GM18498 (cell line): ENCODE data around the gene SETD1B.
"Not testable (repeated sequence)": the region's sequence is repeated elsewhere in the genome, so short reads cannot be mapped to it uniquely, and the experiment has no call there.

Experiments
- ATAC-seq: cut with Tn5 transposase; IDR thresholded peaks from one replicate; pipeline ENCODE4 v1.9.1; 2021; ENCODE audit warnings: mild to moderate bottlenecking, moderate library complexity; ENCODE audit not compliant: unreplicated experiment

Gene SETD1B

DNA sequence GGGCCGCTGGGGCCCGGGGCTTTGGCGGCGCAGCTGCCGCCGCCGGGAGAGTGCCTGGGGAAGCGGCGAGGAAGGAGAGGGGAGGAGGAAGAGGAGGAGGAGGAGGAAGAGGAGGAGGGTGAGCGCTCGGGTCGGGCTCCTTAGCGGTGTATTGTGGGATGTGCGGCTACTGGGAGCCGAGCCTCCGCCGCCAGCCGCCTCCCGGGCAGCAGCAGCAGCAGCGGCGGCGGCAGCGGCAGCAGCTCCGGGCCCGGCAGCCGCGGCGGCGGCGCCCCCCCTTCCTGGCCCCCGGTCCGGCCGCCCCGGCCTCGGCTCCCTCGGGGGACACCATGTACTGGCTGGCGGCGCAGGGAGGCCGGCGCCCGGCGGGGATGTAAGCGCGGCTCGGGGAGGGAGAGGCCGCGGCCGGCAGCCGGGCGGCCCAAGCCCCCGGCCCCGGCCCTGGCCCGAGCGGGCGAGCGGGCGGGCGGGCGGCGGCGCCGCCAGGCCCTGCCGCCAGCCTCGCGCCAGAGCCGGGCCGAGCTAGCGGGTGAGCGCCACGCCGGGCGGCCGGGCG, at the start of gene SETD1B:
TSS of gene SETD1B (plus strand) at position 149 of the 556 bp plus-strand sequence. CDS start 729 bp downstream, outside the sequence.
- ATAC-seq = no peak

DNA sequence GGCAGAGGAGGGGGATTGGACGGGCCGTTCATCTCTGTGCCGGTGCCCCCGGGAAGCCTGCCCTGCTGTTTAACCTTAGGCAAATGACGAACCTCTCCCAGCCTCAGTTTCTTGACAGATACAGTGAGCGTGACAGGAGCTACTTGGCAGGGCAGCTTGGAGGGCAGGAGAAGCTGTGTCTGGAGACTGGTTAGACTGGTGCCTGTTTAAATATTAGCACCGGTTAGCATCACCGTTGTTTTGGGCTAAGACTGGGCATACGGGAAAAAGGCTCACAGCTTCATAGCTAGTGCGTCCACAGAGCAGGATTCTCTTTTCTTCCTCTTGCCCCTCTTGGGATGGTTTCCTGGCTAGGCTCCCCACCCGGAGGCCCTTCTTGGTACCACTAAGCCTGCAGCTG, 49.0 kb upstream of the SETD1B start:
- ATAC-seq = no peak

DNA sequence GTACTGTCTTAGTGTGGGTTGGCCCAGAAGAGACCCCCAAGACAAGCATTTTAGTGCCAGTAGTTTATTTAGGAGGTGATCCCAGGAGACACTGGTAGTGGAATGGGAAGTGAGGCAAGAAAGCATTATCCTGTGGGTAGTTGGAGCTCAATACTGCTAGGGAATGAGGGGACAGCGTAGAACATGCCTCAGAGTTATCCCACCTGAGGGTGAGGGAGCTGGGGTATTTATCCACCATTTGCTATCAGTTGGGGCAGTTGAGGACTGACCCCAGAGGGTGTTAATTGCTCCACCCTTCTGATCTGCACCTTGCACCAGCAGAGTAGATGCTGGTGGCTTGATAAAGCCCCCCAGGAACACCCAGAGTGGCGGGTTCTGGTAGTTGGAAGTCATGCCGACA, 48.2 kb upstream of the SETD1B start:
- ATAC-seq = no peak

DNA sequence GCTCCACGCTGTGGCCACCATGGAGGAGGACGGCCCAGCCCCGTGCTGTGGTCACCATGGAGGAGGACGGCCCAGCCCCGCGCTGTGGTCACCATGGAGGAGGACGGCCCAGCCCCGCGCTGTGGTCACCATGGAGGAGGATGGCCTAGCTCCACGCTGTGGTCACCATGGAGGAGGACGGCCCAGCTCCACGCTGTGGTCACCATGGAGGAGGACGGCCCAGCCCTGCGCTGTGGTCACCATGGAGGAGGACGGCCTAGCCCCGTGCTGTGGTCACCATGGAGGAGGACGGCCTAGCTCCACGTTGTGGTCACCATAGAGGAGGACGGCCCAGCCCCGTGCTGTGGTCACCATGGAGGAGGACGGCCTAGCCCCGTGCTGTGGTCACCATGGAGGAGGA, 45.3 kb upstream of the SETD1B start:
- not testable (repeated sequence) for ATAC-seq

DNA sequence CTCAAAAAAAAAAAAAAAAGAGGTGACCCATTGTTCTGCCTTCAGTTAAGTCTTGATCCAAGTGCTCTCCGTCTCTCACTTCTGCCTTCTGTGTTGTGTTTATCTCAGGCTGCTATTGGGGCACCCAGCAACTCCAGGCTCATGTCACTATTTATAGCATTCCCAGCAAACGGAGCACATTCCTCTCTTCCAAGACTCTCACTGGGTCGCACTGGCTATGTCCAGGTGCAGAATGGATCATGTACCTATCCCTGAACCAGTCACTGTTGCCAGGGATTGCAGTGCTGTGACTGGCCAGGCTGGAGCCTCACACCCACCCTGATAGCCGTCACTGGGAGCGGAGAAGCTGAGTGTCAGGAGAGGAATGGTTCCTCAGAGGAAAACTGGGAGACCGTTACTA, 41.5 kb upstream of the SETD1B start:
- no peak for ATAC-seq

DNA sequence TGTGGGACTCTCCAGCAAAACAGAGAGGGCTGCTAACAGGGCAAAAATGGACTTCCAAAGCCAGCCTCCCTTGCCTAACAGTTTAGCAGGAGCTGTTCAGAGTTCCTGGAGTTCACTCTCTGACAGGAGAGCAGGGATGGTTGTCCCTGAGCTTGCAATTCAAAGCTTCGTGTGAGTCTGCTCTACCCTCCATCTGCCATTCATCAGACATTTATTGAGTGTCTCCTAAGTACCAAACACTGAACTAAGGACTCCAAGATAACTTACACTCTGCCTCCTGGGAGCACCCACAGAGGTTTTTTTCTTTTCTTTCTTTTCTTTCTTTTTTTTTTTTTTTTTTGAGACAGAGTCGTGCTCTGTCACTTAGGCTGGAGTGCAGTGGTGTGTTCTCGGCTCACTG, 39.0 kb upstream of the SETD1B start:
- no peak for ATAC-seq

DNA sequence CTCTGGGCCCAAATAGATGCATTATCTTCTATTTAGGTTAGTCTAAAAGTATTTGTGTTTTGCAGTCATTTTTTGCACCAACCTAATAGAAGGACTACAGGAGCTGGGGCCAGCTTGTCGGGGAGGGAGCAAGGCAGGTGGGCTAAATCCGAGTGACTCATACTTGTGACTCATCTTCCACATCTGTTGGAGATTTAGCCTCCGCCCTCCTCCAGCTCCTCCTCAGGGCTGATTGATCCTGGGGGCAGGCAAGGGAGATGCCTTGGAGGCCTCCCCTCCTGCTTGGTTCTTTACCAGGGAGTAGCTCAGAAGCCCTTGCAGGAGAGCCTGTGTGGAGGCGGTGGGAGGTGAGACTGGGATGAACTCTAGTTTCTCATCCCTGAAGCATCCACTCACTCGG, 38.2 kb upstream of the SETD1B start:
- no peak for ATAC-seq

DNA sequence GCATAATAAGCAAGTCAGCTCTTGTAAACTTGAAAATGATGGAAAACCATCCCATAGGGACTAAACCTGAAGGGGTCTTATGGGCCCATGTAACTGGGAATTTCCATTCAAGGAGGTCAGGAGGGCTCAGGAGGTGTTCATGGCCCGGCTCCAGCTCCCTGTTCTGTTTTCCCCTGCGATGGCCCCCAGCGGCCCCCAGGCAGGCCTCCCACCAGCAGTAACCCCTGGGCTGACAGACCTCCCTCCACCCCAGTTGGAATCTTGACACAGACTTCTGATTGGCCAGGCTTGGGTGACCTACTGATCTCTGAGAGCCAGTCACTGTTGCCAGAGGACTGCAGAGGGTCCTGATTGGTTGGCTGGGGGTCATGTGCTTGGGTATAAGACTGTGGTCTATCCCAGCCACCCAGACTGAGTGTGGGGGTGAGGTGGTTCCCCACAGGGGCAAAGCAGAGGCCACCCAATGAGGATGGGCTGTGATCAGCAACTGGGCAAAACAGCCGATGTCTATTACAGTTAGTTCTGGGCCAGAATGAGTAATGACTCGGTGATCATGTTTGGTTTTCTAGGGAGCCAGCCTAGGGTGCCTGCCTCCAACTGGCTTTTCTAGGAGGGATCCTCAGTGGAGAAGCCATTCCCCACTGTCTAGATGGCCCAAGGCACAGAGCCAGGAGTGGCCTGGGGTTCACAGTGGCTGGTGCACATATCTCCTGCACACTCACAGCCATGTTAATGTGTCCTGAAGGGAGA, 37.3 kb upstream of the SETD1B start:
- ATAC-seq = no peak

DNA sequence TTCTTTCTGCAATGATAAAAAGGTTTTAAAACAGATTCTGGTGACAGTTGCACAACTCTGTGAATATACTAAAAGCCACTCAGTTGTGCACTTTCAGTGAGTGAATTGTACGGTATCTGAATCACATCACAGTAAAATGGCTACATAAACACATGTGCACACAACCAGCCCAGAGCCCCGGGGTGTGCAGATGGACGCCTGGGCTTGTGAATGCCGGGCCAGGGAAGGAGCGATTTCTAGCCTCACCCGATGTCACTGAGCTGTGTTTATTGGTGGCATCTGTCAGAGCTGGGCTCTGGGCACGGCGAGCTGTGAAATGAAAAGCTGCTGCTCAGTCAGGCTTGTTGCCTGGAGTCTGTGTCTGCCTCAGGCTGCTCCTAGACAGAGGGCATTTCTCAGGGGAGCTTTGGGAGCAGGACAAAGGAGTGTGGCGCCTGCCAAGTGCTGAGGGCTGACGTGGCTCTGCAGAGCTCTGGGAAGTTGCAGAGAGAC, 36.2 kb upstream of the SETD1B start:
- no peak for ATAC-seq

DNA sequence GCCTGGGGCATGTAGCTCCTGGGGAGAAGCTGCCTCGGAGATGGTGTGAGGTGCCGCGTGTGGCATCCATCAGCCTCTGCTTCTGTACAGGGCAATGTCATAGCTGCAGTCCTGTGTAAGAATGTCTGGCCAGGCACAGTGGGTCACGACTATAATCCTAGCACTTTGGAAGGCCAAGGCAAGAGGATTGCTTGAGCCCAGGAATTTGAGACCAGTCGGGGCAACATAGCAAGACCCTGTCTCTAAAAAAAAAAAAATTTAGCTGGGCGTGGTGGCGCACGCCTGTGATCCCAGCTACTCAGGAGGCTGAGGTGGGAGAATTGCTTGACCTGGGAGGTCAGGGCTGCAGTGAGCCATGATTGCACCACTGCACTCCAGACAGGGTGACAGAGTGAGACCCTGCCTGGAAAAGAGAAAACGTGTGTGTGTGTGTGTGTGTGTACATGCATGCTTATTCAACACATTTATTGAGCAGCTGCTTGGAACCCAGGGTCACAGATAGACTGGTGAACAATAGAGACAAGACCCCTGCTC, 34.4 kb upstream of the SETD1B start:
- ATAC-seq = no peak

DNA sequence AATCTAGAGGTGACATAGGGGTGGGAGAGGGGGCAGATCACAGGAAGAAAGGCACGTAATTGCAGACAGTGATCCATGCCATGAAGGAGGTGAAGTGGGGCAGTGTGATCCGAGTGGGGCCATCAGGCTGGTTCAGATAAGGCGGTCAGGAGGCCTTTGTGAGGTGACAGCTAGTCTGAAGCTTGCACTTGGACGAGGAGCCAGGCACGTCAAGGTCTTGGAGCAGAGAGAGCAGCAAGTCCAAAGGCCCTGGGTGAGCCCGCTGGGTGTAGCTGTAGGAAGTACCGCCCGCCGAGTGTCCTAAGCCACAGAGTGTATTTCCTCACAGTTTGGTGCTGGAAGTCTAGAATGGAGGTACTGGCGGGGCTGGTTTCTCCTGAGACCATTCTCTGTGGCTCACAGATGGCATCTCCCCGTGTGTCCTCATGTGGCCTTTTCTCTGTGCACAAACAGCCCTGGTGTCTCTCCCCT, 33.9 kb upstream of the SETD1B start:
- ATAC-seq = no peak

DNA sequence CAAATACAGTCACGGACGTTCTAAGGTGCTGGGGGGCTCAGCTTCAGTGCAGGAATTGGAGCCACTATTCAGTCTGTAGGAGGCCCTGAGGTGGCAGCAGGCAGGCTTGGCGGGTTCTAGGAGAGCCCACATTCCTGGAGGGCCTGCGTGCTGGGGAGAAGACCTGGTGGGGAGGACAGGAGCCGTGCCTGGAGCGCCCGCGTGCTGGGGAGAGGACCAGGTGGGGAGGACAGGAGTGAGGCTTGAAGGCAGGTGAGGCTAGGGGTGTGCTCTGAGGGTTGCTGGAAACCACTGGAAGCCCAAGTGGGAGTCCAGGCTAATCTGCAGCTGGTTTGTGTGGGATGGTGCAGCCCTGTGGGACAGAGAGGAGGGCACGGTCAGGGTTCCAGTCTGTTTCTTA, 33.4 kb upstream of the SETD1B start:
- no peak for ATAC-seq

DNA sequence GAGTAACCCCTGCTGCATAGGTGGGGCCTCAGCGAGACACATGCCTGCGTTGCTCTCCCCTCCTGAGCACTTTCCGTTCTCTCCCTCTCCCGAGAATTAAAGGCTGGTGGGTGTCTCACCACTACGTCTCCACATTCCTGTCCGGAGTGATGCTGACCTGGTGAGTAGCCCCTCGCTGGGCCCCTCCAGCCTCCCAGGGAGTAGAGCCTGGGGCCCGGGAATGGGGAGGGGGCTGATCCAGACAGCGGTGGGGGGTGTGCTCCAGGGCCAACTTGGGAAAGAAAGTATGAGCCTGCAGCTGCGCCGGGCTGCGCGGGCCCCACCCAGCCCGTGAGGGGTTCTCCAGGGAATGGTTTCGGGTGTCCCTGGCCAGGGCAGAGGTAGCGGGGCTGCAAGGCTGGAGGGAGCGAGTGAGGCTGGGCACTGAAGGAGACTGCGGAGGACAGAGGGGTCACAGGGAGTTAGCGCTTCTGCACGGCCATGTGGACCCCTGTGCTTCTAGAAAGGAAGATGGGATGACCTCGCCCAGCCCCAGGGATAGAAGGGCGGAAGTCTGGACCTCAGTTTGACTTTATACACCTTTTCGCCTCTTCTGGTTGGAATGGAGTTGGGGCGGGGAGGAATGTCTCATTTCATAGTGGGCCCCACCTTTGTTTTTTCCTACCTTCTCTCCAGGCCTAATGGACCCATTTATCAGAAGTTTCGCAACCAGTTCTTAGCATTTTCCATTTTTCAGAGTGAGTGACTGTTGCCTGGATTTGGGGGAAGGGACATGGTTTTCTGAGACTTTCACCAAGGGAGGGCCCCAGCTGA, 32.8 kb upstream of the SETD1B start:
- no peak for ATAC-seq

DNA sequence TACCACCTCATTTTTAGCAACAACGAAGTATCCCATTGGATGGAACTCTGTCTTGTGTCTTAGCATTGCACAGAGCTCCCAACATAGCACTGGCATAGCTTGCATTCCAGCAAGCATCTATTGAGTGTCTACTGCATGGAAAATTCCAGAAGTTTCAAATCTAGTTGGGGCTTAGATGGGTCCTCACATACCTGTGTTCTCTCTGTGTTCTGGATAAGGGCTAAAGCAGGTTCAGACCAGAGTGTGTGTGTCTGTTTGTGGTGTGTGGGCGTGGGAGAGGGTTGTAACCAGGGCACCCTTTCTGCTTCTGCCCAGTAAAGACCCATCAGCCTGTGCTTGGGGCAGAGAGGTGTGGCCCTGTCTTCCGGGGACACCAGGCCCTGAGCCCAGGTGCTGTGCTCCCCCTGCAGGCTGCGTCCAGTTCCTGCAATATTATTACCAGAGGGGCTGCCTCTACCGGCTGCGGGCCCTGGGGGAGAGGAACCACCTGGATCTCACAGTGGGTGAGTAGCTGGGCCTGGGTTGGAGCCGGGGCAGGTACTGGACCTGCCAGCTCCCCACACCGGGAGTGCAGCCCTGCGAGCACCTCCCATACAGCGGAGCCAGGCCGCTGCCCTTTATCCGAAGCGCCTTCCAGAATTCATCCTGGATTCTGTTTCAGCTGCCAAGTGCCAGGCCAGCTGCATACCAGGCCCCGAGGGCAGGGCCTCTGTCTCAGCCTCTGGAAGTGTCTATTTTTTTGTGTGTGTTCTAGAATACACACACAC, 30.6 kb upstream of the SETD1B start:
- peak; percentile 75 for ATAC-seq

DNA sequence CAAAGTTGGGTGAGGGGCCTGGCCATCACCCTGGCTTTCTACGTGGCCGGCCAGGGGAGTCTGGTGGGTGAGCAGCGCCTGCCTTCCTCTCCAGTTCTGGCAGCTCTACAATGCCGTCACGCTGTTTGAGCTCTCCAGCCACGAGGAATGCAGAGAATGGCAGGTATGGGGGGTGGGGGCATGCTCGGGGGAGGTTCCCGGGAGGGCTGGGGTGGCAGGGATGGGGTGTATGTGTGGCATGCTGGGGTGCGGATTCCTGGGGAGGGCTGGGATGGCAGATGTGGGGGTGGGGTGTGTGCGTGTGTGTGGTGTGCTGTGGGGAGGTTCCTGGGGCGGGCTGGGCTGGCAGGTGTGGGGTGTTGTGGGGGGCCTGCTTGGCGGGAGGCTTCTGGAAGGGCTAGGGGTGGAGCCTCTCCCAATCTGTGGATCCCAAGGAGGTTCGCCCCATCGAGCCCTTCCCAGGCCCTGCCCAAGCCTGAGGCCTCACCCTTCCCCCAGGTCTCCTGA, 28.8 kb upstream of the SETD1B start:
- ATAC-seq = no peak

DNA sequence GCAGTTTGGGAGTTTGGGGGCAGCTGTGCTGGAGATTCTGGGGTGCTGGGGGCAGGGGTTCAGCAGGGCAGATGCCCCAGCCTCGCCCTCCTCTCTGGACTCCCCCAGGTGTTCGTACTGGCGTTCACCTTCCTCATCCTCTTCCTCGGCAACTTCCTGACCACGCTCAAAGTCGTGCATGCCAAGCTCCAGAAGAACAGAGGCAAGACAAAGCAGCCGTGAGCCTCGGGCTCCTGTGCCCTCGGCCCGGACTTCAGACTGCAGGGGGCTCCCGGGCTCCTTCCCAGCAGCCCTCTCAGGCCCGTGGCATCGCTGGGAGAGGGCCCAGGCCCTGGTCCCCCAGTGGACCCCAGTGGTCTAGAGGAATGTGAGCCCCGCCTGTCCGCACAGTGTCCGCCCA, 28.3 kb upstream of the SETD1B start:
- no peak for ATAC-seq

DNA sequence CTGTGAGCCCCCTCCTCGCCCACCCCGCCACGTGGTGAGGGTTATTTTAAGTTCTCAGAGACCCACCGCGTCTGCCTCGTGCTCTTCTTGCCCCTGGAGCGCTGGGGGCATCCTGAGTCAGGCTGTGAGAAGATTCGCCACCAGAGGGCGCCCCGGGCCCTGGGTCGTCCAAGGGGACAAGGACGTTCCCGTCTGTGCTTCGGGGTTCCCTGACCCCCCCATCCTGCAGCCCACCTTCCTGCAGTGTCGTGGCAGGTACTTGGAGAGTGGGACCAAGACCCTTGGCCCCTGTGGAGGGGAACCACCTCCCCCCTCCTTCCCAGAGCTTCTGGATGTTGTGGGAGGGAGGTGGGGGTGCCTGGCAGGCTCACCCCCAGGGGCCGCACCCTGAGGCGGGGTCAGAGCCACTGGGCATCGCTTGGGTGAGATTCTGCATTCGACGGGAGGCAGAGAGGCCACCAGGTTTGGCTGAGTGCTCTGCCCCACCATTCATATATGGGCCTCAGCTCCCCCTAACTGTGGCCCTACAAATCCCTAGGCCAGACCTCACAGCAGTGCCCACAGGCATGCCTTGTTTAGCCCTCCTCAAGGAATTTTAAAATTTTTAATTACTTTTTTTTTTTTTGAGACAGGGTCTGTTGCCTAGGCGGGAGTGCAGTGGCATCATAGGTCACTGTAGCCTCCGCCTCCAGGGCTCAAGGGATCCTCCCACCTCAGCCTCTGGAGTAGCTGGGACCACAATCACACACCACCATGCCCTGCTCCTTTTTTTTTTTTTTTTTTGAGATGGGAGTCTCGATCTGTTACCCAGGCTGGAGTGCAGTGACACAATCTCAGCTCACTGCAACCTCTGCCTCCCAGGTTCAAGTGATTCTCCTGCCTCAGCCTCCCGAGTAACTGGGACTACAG, 27.4 kb upstream of the SETD1B start:
- ATAC-seq = peak; percentile 50

DNA sequence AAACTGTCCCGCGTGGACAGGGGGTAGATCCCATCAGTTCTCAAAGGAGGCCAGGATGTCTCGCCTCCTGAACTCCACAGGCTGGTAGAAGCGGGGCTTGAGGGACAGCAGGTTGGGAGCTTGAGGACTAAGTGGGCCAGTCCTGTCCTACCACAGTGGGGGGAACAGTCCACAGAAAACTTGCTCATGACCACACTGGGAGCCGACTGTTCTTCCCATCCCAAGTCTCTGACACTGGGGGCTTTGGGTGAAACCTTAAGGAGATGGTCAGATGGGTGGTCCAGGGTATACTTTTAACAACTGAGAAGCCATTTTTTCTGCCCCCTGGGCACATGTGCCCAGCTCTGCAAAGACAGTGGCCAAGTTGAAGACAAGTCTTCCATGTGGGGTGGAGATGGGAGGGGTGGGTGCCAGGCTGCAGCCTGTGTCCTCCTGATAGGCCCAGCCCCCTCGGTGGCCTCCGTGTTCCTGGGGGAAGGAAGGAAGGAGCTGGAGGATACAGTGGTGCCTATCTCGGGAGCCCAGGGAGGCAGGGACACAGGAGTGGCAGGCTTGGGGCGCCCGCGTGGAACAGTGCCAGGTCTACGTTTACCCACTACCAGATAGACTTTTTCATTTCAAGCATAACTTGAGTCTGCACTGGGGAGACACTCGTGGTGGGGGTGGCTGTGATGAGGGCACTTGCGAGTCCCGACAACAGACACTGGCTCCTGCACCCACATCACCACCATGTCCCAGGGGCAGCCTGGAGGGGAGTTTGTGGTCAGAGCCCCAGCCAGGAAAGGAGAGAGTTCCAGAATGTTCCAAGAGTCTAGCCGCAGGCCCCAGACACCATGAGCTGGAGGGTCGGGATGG, 25.0 kb upstream of the SETD1B start:
- ATAC-seq = no peak
